22Rv1 (cell line): ENCODE measurements around the gene GFI1B.

Source experiments
- CTCF ChIP-seq: fragments of 450-650 bp; IDR thresholded peaks from 2 replicates; pipeline ENCODE4 v1.5.1; 2017; ENCODE audit warnings: mild to moderate bottlenecking
- ZFX ChIP-seq: fragments of 450-650 bp; IDR thresholded peaks from 2 replicates; pipeline ENCODE4 v1.6.1; 2017; ENCODE audit warnings: antibody characterized with exemption, borderline replicate concordance

- TF ChIP-seq CTCF (no peak), ZFX (no peak)
Observed at GRCh38 chr9:132946631-132947295, 31.7 kb upstream of the GFI1B start.
